Activated CD4-positive, alpha-beta T cell treated with anti-CD3 and anti-CD28 coated beads, Interleukin-10, Interleukin-2, amounts not matched to agents 100 ng/mL and 50 ng/mL, durations not matched to agents 16 hours and 8 hours (primary cell): ENCODE measurements around the gene TMEM204.

Source experiments
- DNase-seq: peaks from one replicate; pipeline ENCODE4 v3.0.0-alpha.2; 2020

TMEM204 gene

GRCh38 chr16:1533443-1533951 lies at the start of gene TMEM204:
Gene TMEM204, plus strand, starts transcription at chr16:1533666. Its CDS starts 610 bp downstream, at chr16:1534276.
- DNase-seq, result peak; percentile 69

GRCh38 chr16:1485847-1486496 lies 47.5 kb upstream of the TMEM204 start:
- no peak for DNase-seq

GRCh38 chr16:1486551-1487390 lies 46.7 kb upstream of the TMEM204 start:
- no peak for DNase-seq

- no peak for DNase-seq
Measured at GRCh38 chr16:1487395-1488053, 45.9 kb upstream of the TMEM204 start.

- no peak for DNase-seq
Measured at GRCh38 chr16:1488054-1488601, 45.3 kb upstream of the TMEM204 start.

- DNase-seq, result no peak
Measured at GRCh38 chr16:1488619-1489018, 44.8 kb upstream of the TMEM204 start, which contains the start of gene PTX4. Gene PTX4, minus strand, starts transcription at chr16:1488944. Its CDS starts 35 bp downstream, at chr16:1488909.

- DNase-seq, result no peak
Measured at GRCh38 chr16:1489077-1489476, 44.4 kb upstream of the TMEM204 start.

GRCh38 chr16:1491327-1491726 lies 42.1 kb upstream of the TMEM204 start:
- no peak for DNase-seq

- DNase-seq, result no peak
Measured at GRCh38 chr16:1492082-1492922, 41.2 kb upstream of the TMEM204 start.

- peak; percentile 92 for DNase-seq
Measured at GRCh38 chr16:1492923-1493745, 40.3 kb upstream of the TMEM204 start, which contains the start of gene TELO2. Gene TELO2, plus strand, starts transcription at chr16:1493360. Its CDS starts 922 bp downstream, at chr16:1494282.

- DNase-seq, result peak; percentile 37
Measured at GRCh38 chr16:1493746-1494094, 39.7 kb upstream of the TMEM204 start.

- no peak for DNase-seq
Measured at GRCh38 chr16:1494129-1494640, 39.3 kb upstream of the TMEM204 start.

- DNase-seq, result no peak
Measured at GRCh38 chr16:1494711-1495110, 38.8 kb upstream of the TMEM204 start.

GRCh38 chr16:1495211-1495888 lies 38.1 kb upstream of the TMEM204 start:
- DNase-seq, result no peak

- no peak for DNase-seq
Measured at GRCh38 chr16:1495889-1496262, 37.6 kb upstream of the TMEM204 start.

- DNase-seq, result no peak
Measured at GRCh38 chr16:1496464-1496863, 37.0 kb upstream of the TMEM204 start.

- DNase-seq, result no peak
Measured at GRCh38 chr16:1497014-1497598, 36.4 kb upstream of the TMEM204 start.

GRCh38 chr16:1498899-1499676 lies 34.4 kb upstream of the TMEM204 start:
- DNase-seq, result no peak
